ENCODE data around the gene COL26A1.

GRCh38 chr7:101575721-101576120 is 213.0 kb downstream of the COL26A1 start:
- no peak for TF ChIP-seq CTCF (optimal IDR thresholded peaks at IDR 0.05 in 1 of 3, IDR thresholded peaks at IDR 0.05 in 1 of 3, conservative IDR thresholded peaks at IDR 0.05 in 1 of 3; ENCODE audit: extremely low read depth in 1 of 3, insufficient read depth in 2 of 3, low read length in 3 of 3)
- no peak for TF ChIP-seq EZH2 (IDR thresholded peaks at IDR 0.05; ENCODE audit: low read length)

Measured in keratinocyte (primary cell).